A673 (cell line): ENCODE results near the gene TEAD3.

ENCODE experiments used
- CTCF ChIP-seq: fragments of 300-800, 200-600 bp; sonication (generic); conservative IDR thresholded peaks from 2 replicates; pipeline ENCODE4 v1.5.1; 2017; ENCODE audit warnings: low read depth, mild to moderate bottlenecking, antibody characterized with exemption, low read length, moderate library complexity, mixed read lengths
- EZH2 ChIP-seq: fragments of 200-600 bp; sonication (generic); IDR thresholded peaks from 2 replicates; pipeline ENCODE4 v1.6.1; 2017; ENCODE audit warnings: borderline replicate concordance, low read depth, mild to moderate bottlenecking, mixed read lengths, antibody characterized with exemption, low read length; ENCODE audit not compliant: poor library complexity, severe bottlenecking

GRCh38 chr6:35499372-35499771 is 2.5 kb upstream of the TEAD3 start:
- TF ChIP-seq CTCF (no peak), EZH2 (no peak)
